C4-2B (cell line): Measurements from ENCODE around the gene STRN3.

ENCODE experiments used
- ZFX ChIP-seq: fragments of 450-650 bp; IDR thresholded peaks from 2 replicates; pipeline ENCODE4 v1.6.1; 2017
- TF ChIP-seq, protein P1 (sequence below): fragments of 450-650 bp; conservative IDR thresholded peaks from 2 replicates; pipeline ENCODE4 v1.5.1; 2017; ENCODE audit warnings: mild to moderate bottlenecking

GRCh38 chr14:31036552-31036951 is 10.4 kb upstream of the STRN3 start:
- TF ChIP-seq, protein P1, sequence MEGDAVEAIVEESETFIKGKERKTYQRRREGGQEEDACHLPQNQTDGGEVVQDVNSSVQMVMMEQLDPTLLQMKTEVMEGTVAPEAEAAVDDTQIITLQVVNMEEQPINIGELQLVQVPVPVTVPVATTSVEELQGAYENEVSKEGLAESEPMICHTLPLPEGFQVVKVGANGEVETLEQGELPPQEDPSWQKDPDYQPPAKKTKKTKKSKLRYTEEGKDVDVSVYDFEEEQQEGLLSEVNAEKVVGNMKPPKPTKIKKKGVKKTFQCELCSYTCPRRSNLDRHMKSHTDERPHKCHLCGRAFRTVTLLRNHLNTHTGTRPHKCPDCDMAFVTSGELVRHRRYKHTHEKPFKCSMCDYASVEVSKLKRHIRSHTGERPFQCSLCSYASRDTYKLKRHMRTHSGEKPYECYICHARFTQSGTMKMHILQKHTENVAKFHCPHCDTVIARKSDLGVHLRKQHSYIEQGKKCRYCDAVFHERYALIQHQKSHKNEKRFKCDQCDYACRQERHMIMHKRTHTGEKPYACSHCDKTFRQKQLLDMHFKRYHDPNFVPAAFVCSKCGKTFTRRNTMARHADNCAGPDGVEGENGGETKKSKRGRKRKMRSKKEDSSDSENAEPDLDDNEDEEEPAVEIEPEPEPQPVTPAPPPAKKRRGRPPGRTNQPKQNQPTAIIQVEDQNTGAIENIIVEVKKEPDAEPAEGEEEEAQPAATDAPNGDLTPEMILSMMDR: no peak
- TF ChIP-seq ZFX: no peak
